Neural crest cell (in vitro differentiated cells): ENCODE data around the gene SLFNL1. TPM values are rescaled to one million over a fixed set of nuclear protein-coding genes. Genes with fewer than 3 reads are reported as not detected.
A peak's percentile ranks its signal among the peaks of the same experiment; 100 is the strongest.

ENCODE experiments used
- DNase-seq: peaks from one replicate; pipeline ENCODE4 v3.0.0; 2021; ENCODE audit warnings: low read depth, mixed read lengths, low spot score
- H3K27ac Mint-ChIP-seq: one replicate; pipeline ENCODE4 v1.8.0; 2021; ENCODE audit warnings: mild to moderate bottlenecking, mixed read lengths; ENCODE audit not compliant: unreplicated experiment
- H3K27me3 Mint-ChIP-seq: 2 replicates; pipeline ENCODE4 v1.8.0; 2021; ENCODE audit warnings: low read depth, mild to moderate bottlenecking, mixed read lengths
- H3K36me3 Mint-ChIP-seq: 2 replicates; pipeline ENCODE4 v1.8.0; 2021; ENCODE audit warnings: low read depth, mild to moderate bottlenecking, mixed read lengths
- H3K4me1 Mint-ChIP-seq: 2 replicates; pipeline ENCODE4 v1.8.0; 2021; ENCODE audit warnings: mixed read lengths
- H3K4me3 Mint-ChIP-seq: one replicate; pipeline ENCODE4 v1.8.0; 2021; ENCODE audit warnings: mild to moderate bottlenecking, mixed read lengths
- H3K9me3 Mint-ChIP-seq: 2 replicates; pipeline ENCODE4 v1.8.0; 2021; ENCODE audit warnings: mixed read lengths
- total RNA-seq: library from RNA; stranded (reverse); gene quantifications from 2 replicates; pipeline ENCODE4 v1.2.1, GENCODE V29; 2021
- TF ChIP-seq, protein P1 (sequence below): fragments of 200-600 bp; sonication (generic); conservative IDR thresholded peaks from 2 replicates; pipeline ENCODE4 v1.5.0; 2021; ENCODE audit warnings: antibody characterized with exemption, mild to moderate bottlenecking

Gene SLFNL1
- total RNA-seq, 1 donor from 2014 or later: 0.37 TPM

DNA sequence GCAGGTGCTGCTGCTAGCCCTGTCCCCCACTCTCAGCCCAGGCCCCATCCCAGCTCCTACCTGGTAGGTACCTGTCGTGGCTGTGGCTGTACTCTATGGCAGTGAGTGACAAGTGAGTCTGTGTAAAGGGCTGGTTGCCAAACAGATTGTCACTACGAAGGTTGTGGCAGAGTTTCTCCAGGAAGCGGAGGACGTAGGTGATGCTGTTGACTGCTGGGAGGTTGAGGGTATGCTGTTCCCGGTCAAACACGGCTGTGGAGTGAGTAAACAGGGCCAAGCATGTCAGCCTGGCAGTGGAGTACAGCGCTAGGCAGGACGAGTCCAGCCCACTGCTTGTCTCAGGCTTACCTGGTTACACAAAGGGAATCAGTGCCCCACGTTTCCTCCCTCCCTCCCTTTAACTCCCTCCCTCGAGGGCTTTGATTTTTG is 24.8 kb upstream of the SLFNL1 start:
- peaks cover 3% of the 10 kb centered on the region for H3K36me3 Mint-ChIP-seq

DNA sequence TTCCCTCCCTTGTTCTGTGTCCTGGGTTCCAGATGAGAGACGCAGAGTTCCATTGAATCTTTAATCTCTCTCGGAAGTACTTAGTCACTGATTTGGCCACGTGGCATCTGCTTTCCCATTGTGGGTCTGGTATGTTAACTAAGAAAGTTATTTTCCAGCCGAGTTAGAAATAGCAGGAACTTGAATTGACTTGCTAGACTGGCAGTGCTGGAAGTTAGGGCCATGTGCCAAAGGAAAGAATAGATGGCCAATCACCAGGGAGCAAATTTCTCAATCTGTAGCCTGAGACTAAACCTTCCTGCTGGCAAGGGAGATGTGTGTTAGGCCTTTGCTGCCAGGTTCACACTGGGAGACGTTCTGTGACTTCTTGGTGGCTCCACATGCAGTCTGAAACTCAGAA is 24.2 kb upstream of the SLFNL1 start:
- no peak for DNase-seq
- peaks cover 3% of the 10 kb centered on the region for H3K36me3 Mint-ChIP-seq
- no peaks in the 10 kb centered on the region for H3K9me3 Mint-ChIP-seq
- H3K27me3 Mint-ChIP-seq: no peaks in the 10 kb centered on the region
- no peak overlapping the region for H3K27ac Mint-ChIP-seq
- no peaks in the 10 kb centered on the region for H3K4me1 Mint-ChIP-seq
- TF ChIP-seq, protein P1, sequence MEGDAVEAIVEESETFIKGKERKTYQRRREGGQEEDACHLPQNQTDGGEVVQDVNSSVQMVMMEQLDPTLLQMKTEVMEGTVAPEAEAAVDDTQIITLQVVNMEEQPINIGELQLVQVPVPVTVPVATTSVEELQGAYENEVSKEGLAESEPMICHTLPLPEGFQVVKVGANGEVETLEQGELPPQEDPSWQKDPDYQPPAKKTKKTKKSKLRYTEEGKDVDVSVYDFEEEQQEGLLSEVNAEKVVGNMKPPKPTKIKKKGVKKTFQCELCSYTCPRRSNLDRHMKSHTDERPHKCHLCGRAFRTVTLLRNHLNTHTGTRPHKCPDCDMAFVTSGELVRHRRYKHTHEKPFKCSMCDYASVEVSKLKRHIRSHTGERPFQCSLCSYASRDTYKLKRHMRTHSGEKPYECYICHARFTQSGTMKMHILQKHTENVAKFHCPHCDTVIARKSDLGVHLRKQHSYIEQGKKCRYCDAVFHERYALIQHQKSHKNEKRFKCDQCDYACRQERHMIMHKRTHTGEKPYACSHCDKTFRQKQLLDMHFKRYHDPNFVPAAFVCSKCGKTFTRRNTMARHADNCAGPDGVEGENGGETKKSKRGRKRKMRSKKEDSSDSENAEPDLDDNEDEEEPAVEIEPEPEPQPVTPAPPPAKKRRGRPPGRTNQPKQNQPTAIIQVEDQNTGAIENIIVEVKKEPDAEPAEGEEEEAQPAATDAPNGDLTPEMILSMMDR: no peak
- no peak overlapping the region for H3K4me3 Mint-ChIP-seq

More for the DNA sequence above, 24.8 kb upstream of the SLFNL1 start:
- H3K9me3 Mint-ChIP-seq: no peaks in the 10 kb centered on the region
- TF ChIP-seq, protein P1: no peak
- DNase-seq: no peak
- no peak overlapping the region for H3K4me3 Mint-ChIP-seq
- no peak overlapping the region for H3K27ac Mint-ChIP-seq
- no peaks in the 10 kb centered on the region for H3K27me3 Mint-ChIP-seq
- H3K4me1 Mint-ChIP-seq: no peaks in the 10 kb centered on the region

DNA sequence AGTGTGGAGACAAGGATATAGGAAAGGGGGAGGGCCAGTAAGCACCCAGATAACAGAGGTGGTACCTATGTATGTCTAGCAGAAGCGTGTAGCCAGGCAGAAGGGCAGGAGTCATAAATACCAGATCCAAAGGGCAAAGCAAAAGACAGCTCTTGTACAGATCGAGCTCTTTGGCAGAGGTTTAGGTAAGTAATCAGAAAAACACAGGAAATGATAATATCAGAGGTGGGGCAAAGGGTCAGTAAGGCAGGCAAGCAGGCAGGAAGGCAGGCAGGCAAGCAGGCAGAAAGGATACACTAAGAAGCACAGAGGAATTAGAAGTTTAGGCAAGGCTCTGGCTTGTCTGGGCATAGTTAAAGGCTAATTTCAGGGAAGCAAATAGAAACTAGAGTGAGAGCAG is 22.7 kb upstream of the SLFNL1 start:
- peaks cover 8% of the 10 kb centered on the region for H3K36me3 Mint-ChIP-seq
- no peak for DNase-seq
- no peaks in the 10 kb centered on the region for H3K4me1 Mint-ChIP-seq
- no peaks in the 10 kb centered on the region for H3K27me3 Mint-ChIP-seq
- H3K4me3 Mint-ChIP-seq: no peak overlapping the region
- no peaks in the 10 kb centered on the region for H3K9me3 Mint-ChIP-seq
- peak overlapping the region; percentile 91 for H3K27ac Mint-ChIP-seq
- TF ChIP-seq, protein P1: no peak

DNA sequence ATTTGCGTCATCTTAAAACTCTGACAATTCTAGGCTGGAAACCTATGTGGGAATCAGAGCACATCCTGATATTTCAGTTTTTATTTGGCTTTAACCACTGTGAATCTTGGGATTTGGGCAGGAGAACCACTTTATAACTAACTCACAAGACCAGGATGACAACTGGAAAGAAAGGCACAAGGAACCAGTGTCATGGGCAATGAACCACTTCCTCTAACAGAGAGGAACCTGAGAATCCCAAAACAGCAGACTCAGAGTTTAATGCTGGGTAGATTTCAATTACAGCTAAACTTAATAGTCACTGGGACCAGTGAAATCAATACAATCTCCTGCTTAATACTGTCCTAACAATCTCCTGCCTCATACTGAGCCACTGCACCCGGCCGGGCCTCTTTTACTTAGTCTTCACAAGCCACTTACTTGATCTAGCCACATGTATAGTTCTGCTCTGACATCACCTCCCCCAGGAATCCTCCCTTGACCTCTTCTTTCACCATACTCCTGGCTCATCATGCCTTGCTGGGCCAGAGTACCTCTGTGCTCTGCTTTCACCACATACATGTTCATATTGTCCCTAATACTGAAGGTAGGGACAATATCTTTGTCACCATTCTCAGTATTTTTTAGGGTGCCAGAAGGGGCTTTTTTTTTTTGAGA is 20.2 kb upstream of the SLFNL1 start:
- Mint-ChIP-seq H3K27me3 (no peaks in the 10 kb centered on the region), H3K9me3 (no peaks in the 10 kb centered on the region), H3K36me3 (peaks cover 7% of the 10 kb centered on the region), H3K4me3 (no peak overlapping the region), H3K4me1 (no peaks in the 10 kb centered on the region), H3K27ac (no peak overlapping the region)
- no peak for DNase-seq
- TF ChIP-seq, protein P1: no peak

DNA sequence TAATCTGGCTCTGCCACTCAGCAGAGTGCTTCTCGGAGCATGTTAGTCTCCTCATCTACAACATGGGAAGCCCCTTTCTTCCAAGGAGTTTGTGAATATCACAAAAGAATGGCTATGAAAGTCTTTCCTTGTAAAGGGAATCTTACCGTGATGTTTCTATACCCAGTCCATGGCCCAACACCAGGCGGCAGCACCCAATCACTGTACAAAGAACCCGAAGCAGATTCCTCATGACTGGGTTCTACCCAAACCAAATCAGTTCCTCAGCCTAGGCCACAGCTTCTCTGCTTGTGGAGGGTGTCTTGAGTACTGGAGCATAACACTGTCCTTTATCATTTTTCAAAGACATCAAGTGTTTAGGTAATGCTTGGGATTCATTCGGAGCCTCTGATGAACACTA is 16.6 kb upstream of the SLFNL1 start:
- peaks cover 14% of the 10 kb centered on the region for H3K36me3 Mint-ChIP-seq
- DNase-seq: no peak
- TF ChIP-seq, protein P1: no peak
- H3K4me1 Mint-ChIP-seq: no peaks in the 10 kb centered on the region
- no peak overlapping the region for H3K27ac Mint-ChIP-seq
- H3K4me3 Mint-ChIP-seq: no peak overlapping the region
- H3K27me3 Mint-ChIP-seq: no peaks in the 10 kb centered on the region
- no peaks in the 10 kb centered on the region for H3K9me3 Mint-ChIP-seq
